Fibroblast of upper back skin (primary cell): Measurements from ENCODE around the gene CNOT11.
"Not testable (repeated sequence)": the region's sequence is repeated elsewhere in the genome, so short reads cannot be mapped to it uniquely, and the experiment has no call there.

Source experiments
- DNase-seq: peaks from one replicate; pipeline ENCODE4 v3.0.0-alpha.2; 2013

Gene CNOT11

DNA sequence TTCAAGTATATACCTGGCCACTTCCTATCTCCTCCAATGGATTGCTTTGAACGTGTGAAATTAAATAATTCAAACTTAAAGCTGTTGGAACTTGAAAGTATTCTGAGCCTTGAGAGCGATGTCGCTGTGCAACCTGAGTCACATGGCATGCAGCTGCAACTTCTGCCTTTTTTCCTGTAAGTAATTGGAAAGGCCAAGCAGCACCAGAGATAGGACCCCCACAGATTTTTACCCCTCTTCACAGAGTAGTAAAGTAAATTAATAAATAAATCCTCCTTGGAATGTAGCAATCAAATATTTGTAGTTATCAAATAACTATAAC, 59.0 kb downstream of the CNOT11 start:
- no peak for DNase-seq

DNA sequence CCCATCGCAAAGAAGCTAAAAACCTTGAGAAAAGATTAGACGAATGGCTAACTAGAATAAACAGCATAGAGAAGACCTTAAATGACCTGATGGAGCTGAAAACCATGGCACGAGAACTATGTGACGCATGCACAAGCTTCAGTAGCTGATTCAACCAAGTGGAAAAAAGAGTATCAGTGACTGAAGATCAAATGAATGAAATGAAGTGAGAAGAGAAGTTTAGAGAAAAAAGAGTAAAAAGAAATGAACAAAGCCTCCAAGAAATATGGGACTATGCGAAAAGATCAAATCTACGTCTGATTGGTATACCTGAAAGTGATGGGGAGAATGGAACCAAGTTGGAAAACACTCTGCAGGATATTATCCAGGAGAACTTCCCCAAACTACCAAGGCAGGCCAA, 63.9 kb downstream of the CNOT11 start:
- DNase-seq: not testable (repeated sequence)
